Prostate gland (tissue), 2 donors: ENCODE data around the gene SHISA6.

Experiments used
- POLR2A ChIP-seq: fragments of 450-650 bp; IDR thresholded peaks from one replicate; pipeline ENCODE4 v1.6.1; 2016; ENCODE audit warnings: antibody characterized with exemption, mild to moderate bottlenecking
- TF ChIP-seq, protein P1 (sequence below), 4 experiments: fragments of 200-600 bp in 2 of 4; fragments of 450-650 bp in 2 of 4; sonication (generic) in 2 of 4; IDR thresholded peaks; 1 replicate in 3 of 4; 2 replicates in 1 of 4; pipeline ENCODE4 v1.5.1; 2016 to 2019; ENCODE audit warnings: antibody characterized with exemption in 4 of 4, mild to moderate bottlenecking in 2 of 4, moderate library complexity in 2 of 4

DNA sequence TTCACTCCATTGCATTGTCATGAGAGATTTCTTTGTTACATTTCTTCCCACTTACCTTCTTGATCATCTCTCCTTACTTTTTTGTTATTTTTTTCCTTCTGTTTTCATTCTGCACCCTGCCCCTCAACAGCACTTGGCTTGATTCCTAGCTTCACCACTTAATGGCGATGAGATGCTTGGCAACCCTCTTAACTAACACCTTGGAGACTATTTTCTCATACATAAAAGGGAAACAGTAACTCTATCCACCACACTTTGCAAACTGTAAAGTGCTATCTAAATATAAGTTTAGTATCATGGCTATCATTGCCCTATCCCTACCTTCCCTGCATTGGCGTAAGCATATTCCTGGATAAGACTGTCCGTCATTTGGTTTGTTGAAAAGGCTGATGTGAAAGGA, 177.3 kb downstream of the SHISA6 start:
- TF ChIP-seq, protein P1, sequence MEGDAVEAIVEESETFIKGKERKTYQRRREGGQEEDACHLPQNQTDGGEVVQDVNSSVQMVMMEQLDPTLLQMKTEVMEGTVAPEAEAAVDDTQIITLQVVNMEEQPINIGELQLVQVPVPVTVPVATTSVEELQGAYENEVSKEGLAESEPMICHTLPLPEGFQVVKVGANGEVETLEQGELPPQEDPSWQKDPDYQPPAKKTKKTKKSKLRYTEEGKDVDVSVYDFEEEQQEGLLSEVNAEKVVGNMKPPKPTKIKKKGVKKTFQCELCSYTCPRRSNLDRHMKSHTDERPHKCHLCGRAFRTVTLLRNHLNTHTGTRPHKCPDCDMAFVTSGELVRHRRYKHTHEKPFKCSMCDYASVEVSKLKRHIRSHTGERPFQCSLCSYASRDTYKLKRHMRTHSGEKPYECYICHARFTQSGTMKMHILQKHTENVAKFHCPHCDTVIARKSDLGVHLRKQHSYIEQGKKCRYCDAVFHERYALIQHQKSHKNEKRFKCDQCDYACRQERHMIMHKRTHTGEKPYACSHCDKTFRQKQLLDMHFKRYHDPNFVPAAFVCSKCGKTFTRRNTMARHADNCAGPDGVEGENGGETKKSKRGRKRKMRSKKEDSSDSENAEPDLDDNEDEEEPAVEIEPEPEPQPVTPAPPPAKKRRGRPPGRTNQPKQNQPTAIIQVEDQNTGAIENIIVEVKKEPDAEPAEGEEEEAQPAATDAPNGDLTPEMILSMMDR (IDR thresholded peaks at IDR 0.05), result no peak
- TF ChIP-seq POLR2A, result no peak
